Left lung (tissue), 10 donors: Measurements from ENCODE around the gene GALNT2. TPM values are rescaled to one million over a fixed set of nuclear protein-coding genes. Genes with fewer than 3 reads are reported as not detected.

Experiments used
- ATAC-seq: fragments of 200-7000 bp; cut with Tn5 transposase; one replicate; pipeline ENCODE4 v1.9.1; 2020; ENCODE audit warnings: moderate library complexity
- DNase-seq, 4 donors: peaks; one replicate each; pipeline ENCODE4 v3.0.0-alpha.2; 2013 to 2020
- H3K27ac ChIP-seq, 2 donors: fragments of 200-600 bp; sonication (generic) in 1 of 2; one replicate each; pipeline versions ENCODE4 v1.5.0 to v1.8.0; 2020 to 2021
- H3K27me3 ChIP-seq, 2 donors: fragments of 200-600 bp; sonication (generic) in 1 of 2; one replicate each; pipeline versions ENCODE4 v1.5.0 to v1.8.0; 2020 to 2021
- H3K36me3 ChIP-seq, 2 donors: fragments of 200-600 bp; sonication (generic) in 1 of 2; one replicate each; pipeline versions ENCODE4 v1.5.0 to v1.8.0; 2020 to 2021
- H3K4me1 ChIP-seq, 2 donors: fragments of 200-600 bp; one replicate each; pipeline ENCODE4 v1.8.0; 2021
- H3K4me3 ChIP-seq, 2 donors: fragments of 200-600 bp; sonication (generic) in 1 of 2; one replicate each; pipeline versions ENCODE4 v1.5.0 to v1.8.0; 2020 to 2021; ENCODE audit warnings: mild to moderate bottlenecking in 1 of 2
- H3K9me3 ChIP-seq, 2 donors: fragments of 200-600 bp; sonication (generic) in 1 of 2; one replicate each; pipeline versions ENCODE4 v1.5.0 to v1.8.0; 2020 to 2021
- intact Hi-C, 2 donors: fragments of 100-400 bp; cut with DNase I; formaldehyde crosslinking; loops; one replicate each; pipeline versions ENCODE4 v1.11.2 to v1.14.2; 2022
- polyA plus RNA-seq, 6 donors: library from polyadenylated mRNA; unstranded; fragments of 120-200 nt; gene quantifications; one replicate each; pipeline ENCODE4 v1.2.1, GENCODE V29; 2013; ENCODE audit not compliant: insufficient read length in 6 of 6
- total RNA-seq, 2 donors: library from RNA; stranded (reverse); fragmentation: NEBNext Ultra II Directional; extraction: Animal tissue kit (Norgen Biotek cat#: 25700); gene quantifications; one replicate each; pipeline ENCODE4 v1.2.1, GENCODE V29; 2021
- TF ChIP-seq, protein P1 (sequence below), 2 donors: fragments of 200-600 bp; sonication (generic) in 1 of 2; IDR thresholded peaks; one replicate each; pipeline versions ENCODE4 v1.5.0 to v1.8.0; 2021; ENCODE audit warnings: antibody characterized with exemption in 2 of 2
- donor health status: DM: no; HTN: yes; CAD: no.
- donor health status: DM: no; HTN: no; CAD: no.

The GALNT2 gene
- total and polyA plus RNA-seq, 8 donors: 27.6 to 114 (median 40.0) TPM

DNA sequence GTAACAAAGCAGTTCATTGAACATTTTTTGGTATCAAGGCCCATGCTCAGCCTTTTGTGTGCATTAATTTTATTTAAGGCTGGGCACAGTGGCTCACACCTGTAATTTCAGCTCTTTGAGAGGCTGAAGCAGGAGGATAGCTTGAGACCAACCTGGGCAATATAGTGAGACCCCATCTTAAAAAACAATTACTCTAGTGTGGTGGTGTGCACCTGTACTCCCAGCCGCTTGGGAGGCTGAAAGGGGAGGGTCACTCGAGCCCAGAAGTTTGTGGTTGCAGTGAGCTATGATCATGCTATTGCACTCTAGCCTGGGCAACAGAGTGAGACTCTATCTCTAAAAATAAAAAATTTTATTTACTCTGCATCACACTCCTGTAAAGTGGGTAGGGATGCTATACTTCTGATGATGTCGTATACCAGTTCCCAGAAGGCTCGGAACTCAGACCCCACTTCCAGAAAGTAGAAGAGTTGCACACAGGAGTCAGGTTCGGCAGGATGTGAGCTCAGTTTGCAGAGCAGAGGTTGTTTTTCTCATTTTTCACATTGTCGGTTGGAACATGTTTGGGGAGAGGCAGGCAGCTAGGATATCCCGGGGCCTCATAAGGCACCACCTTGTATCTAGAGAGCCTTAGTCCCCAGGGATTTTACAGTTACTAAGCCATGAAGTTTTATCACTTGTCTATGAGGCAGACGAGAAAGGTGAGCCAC lies 144.6 kb downstream of the GALNT2 start:
- H3K27me3 ChIP-seq: no peaks in the 10 kb centered on the region
- H3K36me3 ChIP-seq: no peaks in the 10 kb centered on the region
- H3K4me3 ChIP-seq: no peak overlapping the region
- TF ChIP-seq, protein P1, sequence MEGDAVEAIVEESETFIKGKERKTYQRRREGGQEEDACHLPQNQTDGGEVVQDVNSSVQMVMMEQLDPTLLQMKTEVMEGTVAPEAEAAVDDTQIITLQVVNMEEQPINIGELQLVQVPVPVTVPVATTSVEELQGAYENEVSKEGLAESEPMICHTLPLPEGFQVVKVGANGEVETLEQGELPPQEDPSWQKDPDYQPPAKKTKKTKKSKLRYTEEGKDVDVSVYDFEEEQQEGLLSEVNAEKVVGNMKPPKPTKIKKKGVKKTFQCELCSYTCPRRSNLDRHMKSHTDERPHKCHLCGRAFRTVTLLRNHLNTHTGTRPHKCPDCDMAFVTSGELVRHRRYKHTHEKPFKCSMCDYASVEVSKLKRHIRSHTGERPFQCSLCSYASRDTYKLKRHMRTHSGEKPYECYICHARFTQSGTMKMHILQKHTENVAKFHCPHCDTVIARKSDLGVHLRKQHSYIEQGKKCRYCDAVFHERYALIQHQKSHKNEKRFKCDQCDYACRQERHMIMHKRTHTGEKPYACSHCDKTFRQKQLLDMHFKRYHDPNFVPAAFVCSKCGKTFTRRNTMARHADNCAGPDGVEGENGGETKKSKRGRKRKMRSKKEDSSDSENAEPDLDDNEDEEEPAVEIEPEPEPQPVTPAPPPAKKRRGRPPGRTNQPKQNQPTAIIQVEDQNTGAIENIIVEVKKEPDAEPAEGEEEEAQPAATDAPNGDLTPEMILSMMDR (IDR thresholded peaks at IDR 0.05): no peak
- no peaks in the 10 kb centered on the region for H3K9me3 ChIP-seq
- intact Hi-C loops: no loop called here
- DNase-seq (no peak), ATAC-seq (no peak)
- H3K4me1 ChIP-seq: peaks cover 22 to 47% of the 10 kb centered on the region in 2 donors
- peak overlapping the region; percentile 34 to 46 for H3K27ac ChIP-seq

DNA sequence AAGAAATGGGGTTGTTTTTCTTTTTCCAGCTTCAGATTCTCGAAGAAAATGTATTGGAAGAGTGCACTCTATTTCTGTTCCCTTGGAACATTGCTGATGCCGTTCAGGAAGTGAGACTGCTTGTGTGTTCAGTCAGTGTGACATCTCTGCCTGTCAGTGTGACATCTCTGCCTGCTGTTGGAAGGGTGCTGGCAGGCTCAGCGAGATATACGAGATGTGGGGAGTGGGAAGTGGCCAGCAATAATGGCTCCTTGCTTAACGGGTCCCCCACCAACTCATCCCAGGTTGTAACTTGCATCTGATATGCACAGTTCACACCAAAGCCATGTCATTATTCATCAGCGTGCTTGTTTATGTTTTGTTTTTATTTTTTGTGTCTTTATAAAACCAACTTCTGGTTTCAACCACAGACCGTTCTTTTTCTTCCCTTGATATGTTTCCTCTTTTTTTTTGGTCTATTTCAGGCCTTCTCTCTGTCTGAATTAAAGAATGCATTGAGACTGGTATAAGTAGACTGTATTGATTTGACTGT lies 145.4 kb downstream of the GALNT2 start:
- intact Hi-C loops: no loop called here

DNA sequence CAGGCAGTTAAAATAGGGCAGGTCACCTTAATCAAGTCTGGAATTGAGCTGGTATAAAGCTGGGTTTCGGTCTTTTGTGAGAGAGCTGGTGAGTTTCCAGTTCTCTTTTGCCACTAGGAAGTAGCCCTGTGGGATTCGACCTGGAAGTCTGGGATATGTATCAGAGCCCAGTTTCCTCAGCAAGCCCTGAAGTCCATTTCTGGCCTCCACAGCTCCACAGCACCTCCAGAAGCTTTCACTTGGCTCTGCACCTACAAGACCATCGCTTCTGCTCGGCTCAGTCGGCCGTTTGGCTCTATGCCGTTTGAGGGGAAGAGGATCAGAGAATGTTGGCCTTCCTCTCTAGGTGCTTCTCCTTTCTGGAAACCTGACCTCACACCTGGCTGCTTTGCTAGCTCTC lies 148.0 kb downstream of the GALNT2 start:
- TF ChIP-seq, protein P1 (IDR thresholded peaks at IDR 0.05): peak; percentile 15 to 17
- ATAC-seq (peak; percentile 83), DNase-seq (peak in 1 of 4 donors; percentile 63)
- intact Hi-C loops: no loop called here
- peak overlapping the region; percentile 10 to 26 for H3K27ac ChIP-seq
- no peak overlapping the region for H3K4me3 ChIP-seq
- H3K9me3 ChIP-seq: no peaks in the 10 kb centered on the region
- no peaks in the 10 kb centered on the region for H3K36me3 ChIP-seq
- H3K4me1 ChIP-seq: peaks cover 15 to 44% of the 10 kb centered on the region in 2 donors
- no peaks in the 10 kb centered on the region for H3K27me3 ChIP-seq

More for the DNA sequence above, 145.4 kb downstream of the GALNT2 start:
- H3K9me3 ChIP-seq: no peaks in the 10 kb centered on the region
- H3K4me1 ChIP-seq: peaks cover 17 to 47% of the 10 kb centered on the region in 2 donors
- no peak overlapping the region for H3K4me3 ChIP-seq
- TF ChIP-seq, protein P1 (IDR thresholded peaks at IDR 0.05): no peak
- ATAC-seq: no peak
- DNase-seq: no peak
- no peaks in the 10 kb centered on the region for H3K27me3 ChIP-seq
- H3K27ac ChIP-seq: peak overlapping the region in 1 of 2 donors; percentile 34
- H3K36me3 ChIP-seq: no peaks in the 10 kb centered on the region

DNA sequence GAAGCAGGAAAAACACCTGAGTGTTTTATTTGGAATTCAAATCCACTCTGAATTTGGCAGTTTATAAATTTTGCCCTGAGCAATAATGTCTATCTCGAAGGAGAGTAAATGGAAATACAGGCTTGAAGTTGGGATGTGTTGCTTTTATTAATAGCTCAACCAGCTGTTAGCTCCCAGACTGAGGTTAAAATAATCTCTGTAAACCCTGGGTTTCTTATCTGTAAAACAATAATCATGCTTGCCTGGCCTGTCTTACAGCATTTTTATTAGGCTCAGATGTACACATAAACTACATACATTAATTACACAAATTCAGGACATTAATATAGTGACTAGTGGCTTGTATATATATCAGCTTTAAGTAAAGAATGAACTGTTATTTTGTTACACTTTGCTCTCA lies 148.5 kb downstream of the GALNT2 start:
- Histone ChIP-seq H3K4me1 (peaks cover 15 to 39% of the 10 kb centered on the region in 2 donors), H3K27ac (peak overlapping the region; percentile 10 to 26), H3K4me3 (no peak overlapping the region), H3K36me3 (no peaks in the 10 kb centered on the region), H3K27me3 (no peaks in the 10 kb centered on the region), H3K9me3 (no peaks in the 10 kb centered on the region)
- ATAC-seq (peak; percentile 3), DNase-seq (peak in 1 of 4 donors; percentile 36)
- TF ChIP-seq, protein P1 (IDR thresholded peaks at IDR 0.05): no peak
- intact Hi-C loops: no loop called here

DNA sequence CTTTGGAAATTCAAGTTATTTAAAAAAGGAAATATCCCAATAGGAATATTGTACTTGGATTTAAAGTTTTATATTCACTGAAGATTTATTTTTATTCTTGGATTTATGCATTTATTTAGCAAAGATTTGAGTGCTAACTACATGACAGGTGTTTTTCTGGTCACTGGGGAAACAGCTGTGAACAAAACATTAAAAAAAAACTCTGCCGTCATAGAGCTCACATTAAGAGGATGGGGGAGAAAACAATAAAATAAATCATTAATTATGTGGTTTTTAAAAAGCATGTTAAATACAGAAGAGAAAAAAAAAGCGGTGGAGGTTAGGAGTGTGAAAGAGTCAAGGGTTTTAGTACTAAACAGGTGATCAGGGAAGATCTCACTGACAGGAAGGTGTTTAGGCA lies 149.9 kb downstream of the GALNT2 start:
- H3K36me3 ChIP-seq: no peaks in the 10 kb centered on the region
- intact Hi-C loops: no loop called here
- no peak overlapping the region for H3K4me3 ChIP-seq
- H3K9me3 ChIP-seq: no peaks in the 10 kb centered on the region
- no peaks in the 10 kb centered on the region for H3K27me3 ChIP-seq
- TF ChIP-seq, protein P1 (IDR thresholded peaks at IDR 0.05): no peak
- no peak overlapping the region for H3K27ac ChIP-seq
- no peak for DNase-seq
- ATAC-seq: no peak
- peaks cover 9 to 32% of the 10 kb centered on the region in 2 donors for H3K4me1 ChIP-seq
